ENCODE measurements around the gene TNFRSF19.

Gene TNFRSF19

DNA sequence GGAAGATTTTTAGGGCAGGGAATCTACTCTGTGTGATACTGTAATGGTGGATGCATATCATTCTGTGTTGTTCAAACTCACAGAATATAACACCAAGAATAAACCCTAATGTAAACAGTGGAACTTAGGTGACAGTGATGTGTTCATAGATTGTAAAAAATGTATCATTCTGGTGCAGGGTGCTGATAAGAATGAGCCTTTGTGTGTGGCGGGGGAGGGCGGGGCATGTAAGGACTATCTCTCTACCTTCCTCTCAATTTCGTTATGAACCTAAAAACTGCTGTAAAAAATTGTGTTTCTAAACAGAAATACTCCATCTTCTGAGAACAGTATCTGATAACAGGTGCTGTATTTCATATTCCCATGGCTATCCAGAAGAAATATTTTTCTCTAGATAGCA is 35.6 kb downstream of the TNFRSF19 start:
- DNase-seq (ENCODE audit: low read depth in 2 of 2) = no peak

DNA sequence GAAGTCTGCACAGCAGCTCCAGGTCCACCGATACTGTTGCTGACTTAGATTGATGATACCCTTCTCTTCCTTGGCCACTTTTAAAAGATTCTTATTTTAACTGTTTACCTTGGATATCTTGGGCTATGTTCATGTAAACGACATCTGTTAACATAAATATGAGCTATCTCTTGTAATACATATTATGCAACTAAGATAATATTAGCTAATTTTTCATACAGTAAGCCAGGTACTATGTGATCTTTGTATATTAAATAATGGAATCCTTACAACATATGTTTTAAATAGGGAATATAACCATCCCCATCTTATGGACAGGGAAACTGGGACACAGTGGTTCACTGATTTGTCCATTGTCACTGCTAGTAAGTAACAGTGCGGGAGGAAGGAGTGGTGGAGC is 37.9 kb downstream of the TNFRSF19 start:
- DNase-seq (ENCODE audit: low read depth in 2 of 2) = no peak

DNA sequence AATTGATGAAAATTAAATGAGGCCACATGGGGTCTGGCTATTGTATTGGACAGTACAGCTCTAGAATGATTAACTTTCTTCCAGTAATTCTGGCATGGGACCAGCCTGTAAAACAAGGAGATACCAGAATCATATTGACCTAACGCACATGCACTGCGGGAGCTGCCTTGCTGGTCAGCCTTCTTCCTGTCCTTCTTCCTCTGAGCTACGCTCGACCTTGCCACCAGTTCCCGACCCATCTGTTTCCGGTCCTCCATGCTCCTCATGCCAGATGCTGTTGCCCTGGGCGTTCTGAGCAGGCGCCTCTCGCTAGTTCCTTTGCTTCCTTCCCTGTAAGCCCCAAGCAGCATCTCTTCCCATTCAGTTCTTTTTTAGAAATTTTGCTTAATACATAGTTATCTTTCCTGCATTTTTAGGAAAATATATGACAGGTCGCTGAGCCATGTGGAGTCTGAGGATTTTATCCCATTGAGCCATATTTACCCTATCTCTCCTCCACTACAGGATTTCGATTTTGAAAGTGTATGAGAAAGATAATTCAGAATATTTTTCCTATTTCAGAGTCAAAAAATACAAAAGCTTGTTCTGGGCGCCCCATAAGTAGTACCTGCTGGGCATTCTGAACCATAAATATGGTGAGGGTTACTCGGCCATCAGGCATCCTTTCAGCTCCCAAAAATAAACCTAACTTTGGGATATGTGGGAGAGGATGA is 38.6 kb downstream of the TNFRSF19 start:
- no peak for DNase-seq (ENCODE audit: low read depth in 2 of 2)

GRCh38 chr13:23609414-23609760 is 39.2 kb downstream of the TNFRSF19 start:
- DNase-seq (ENCODE audit: low read depth in 2 of 2) = no peak

DNA sequence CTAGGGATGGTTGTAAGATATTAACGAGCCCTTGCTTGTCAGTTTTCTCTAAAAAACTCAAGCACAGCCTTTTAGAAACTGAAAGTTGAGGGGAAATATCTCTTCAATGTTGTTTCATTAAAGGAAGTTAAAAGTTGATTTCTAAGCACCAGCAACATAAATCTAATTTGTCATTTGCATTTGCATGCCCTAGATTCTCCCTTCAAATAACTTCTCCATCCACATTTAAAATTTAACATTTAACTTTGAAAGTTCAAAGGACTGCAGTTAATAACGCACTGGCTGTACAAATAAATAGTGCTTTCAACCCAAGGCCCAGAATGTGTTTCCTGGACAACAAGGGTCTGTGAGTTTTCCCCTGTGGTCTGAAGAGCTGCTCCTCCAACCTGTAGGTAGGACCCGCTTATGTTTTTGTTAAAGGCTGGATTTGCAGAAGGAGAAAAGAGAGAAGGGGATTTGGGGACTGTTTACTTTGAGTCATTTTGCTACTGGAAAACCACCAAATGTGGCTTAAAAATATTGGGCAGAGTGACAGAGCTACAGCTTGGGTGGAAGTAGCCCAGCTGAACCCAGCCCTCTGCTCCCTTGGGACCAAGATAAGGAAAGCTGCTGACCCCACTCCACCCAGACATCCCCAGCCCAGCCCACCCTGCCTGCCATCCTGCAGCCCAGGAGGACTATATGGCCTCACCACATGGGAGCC is 39.8 kb downstream of the TNFRSF19 start:
- DNase-seq (ENCODE audit: low read depth in 2 of 2) = no peak

DNA sequence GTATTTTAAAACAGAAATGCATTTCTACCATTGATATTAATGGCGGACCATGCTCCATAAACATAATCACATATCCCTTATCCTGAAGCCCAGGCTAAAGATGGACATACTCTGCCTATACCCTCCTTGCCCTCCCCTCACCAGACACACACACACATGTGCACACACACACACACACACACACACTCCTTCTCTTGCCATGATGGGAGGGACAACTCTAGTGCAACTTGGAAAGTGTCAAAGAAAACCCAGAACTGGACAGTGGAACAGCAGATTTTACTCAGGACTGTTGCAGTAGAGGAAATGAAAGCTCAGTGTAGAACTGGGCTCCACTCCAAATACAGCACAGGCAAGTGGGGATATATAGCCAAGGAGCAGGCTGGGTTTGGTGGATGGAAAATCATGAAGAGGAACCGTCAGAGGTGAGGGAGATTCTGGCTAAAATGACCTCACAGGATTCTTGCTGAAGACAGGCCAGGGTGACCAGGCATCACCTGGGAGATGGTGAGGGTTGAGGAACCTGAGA is 40.8 kb downstream of the TNFRSF19 start:
- DNase-seq (ENCODE audit: low read depth in 2 of 2) = no peak

GRCh38 chr13:23612182-23612581 is 42.0 kb downstream of the TNFRSF19 start:
- no peak for DNase-seq (ENCODE audit: low read depth in 2 of 2)

- DNase-seq (ENCODE audit: low read depth in 2 of 2) = no peak
These were observed 42.5 kb downstream of the TNFRSF19 start for GRCh38 chr13:23612731-23613130.

DNA sequence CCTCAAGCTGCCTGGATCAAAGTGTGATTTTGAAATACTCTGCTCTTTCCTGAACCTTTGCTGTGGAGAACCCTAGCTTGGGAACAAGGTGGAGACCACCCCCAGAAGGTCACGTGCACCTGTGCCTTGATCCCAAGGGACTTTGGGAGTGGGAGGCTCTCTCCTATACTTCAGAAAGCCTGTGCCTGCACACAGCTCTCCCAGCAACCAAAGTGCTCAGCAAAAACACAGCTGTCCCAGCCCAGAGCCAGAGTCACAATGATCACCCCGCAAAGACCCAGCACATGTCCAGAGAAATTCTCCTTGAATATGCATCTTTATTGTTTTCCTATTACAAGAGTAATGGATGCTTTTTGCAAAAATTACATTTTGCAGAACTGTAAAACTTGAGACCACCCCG is 43.4 kb downstream of the TNFRSF19 start:
- DNase-seq (ENCODE audit: low read depth in 2 of 2) = no peak

GRCh38 chr13:23615395-23616081 is 45.3 kb downstream of the TNFRSF19 start:
- no peak for DNase-seq (ENCODE audit: low read depth in 2 of 2)

DNA sequence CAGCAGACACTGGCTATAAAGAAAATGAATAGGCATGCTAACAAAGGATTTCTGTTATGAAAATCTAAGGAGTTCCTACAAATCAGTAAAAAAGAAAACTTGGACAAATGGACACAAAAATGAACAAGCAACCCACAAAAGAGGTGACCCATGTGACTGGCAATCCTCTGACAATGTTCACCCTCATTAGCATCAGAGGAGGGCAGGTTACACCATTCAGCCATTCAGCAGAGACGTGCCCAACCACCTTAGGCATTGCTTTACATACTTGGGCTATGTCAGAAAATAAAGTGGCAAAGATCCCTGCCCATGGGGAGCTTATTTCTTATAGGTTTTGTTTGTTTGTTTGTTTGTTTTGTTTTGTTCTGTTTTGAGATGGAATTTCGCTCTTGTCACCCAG is 46.0 kb downstream of the TNFRSF19 start:
- no peak for DNase-seq (ENCODE audit: low read depth in 2 of 2)

- no peak for DNase-seq (ENCODE audit: low read depth in 2 of 2)
These were observed 47.4 kb downstream of the TNFRSF19 start for GRCh38 chr13:23617551-23618024.

DNA sequence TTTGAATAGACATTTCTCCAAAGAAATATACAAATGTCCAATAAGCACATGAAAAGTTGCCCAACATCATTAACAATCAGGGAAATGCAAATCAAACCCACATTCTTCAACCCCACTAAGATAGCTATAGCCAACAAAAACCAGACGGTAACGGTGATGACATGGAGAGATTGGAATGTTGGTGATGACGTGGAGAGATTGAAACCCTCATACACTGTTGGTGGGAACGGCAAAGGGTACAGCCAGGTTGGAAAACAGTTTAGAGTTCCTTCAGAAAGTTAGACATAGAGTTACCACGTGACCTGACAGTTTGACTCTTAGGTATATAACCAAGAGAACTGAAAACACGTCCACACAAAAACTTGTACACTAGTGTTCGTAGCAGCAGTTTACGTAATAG is 48.1 kb downstream of the TNFRSF19 start:
- DNase-seq (ENCODE audit: low read depth in 2 of 2) = no peak

DNA sequence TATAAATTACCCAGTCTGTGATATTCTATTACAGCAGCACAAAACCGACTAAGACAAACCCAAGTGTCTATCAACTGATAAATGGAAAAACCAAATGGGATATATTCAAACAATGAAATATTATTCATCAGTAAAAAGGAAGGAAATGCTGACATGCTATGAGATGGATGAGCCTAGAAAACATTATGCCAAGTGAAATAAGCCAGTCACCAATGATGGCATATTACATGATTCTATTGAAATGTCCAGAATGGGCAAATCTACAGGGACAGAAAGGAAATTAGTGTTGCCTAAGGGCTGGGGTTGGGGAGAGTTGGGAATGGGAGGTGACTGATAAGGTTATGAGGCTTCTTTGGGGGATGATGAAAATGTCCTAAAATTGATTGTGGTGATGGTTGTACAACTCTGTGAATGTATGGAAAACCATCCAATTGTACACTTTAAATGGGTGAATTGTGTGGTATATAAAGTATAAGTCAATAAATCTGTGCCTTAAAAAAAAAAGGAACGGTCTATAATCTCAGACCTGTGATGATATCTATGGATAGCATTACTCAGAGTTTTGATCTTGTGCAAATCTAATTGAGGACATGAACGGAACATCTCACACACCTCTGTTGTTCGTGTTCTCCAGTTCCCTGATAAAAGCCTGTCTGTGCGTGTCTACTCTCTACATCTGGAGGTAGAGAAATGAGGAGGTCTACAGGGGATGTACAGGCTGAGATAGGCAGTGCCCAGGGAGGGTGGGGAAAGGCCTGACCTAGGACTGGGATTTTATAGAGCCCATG is 49.0 kb downstream of the TNFRSF19 start:
- no peak for DNase-seq (ENCODE audit: low read depth in 2 of 2)

GRCh38 chr13:23620211-23620610 is 50.0 kb downstream of the TNFRSF19 start:
- DNase-seq (ENCODE audit: low read depth in 2 of 2) = no peak

DNA sequence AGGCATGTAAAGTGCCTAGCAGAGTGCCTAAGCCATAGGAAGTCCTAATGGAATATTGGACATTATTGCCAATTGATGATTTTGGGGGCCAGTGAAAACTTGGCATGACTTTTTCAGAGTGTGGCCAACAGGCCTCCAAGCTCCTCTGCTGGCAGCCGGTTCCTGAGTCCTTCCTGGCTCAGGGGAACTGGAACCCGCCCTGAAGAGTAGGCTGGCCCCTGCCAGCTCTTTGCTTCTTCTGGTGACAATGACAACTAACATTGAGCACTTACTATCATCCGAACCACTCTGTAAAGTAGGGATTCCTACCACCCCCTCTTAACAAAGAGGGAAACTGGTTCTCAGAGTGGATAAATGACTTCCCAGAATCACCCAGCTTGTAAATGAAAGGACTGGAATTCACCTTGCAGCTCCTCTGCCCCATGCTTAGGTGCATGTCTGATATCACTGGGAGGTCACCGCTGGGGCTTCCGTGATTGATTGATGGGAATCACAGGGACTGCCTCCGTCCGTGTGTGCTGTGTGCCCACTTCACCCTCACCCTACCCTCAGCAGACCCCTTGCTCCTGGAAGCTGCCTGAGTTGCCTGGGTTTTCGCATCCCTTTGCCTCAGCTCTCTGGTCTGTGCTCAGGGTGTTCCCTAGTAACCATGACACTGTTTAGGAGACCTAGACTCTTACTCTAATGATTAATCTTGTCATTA is 50.6 kb downstream of the TNFRSF19 start:
- DNase-seq (ENCODE audit: low read depth in 2 of 2) = no peak

- DNase-seq (ENCODE audit: low read depth in 2 of 2) = no peak
These were observed 51.1 kb downstream of the TNFRSF19 start for GRCh38 chr13:23621316-23621645.

- no peak for DNase-seq (ENCODE audit: low read depth in 2 of 2)
These were observed 52.8 kb downstream of the TNFRSF19 start for GRCh38 chr13:23622985-23623384.

GRCh38 chr13:23623394-23623793 is 53.2 kb downstream of the TNFRSF19 start:
- DNase-seq (ENCODE audit: low read depth in 2 of 2) = no peak

DNA sequence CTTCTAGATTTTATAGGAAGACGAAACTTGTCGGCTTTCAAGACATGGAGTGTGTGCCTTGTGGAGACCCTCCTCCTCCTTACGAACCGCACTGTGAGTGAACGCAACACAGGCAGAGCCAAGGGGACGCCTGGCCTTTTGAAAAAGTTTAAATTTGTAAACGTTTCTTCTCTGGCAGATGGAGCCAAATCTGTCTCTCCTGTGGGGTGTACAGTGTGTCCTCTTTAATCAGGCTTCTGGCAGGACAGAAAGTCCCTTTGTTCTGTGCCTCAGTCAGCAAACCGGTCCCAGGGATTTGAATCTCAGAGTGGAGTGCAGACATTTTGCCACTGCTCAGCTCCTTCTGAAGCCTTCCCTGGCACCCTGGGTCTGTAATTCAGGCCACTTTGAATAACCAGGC is 56.5 kb downstream of the TNFRSF19 start:
- no peak for DNase-seq (ENCODE audit: low read depth in 2 of 2)

DNA sequence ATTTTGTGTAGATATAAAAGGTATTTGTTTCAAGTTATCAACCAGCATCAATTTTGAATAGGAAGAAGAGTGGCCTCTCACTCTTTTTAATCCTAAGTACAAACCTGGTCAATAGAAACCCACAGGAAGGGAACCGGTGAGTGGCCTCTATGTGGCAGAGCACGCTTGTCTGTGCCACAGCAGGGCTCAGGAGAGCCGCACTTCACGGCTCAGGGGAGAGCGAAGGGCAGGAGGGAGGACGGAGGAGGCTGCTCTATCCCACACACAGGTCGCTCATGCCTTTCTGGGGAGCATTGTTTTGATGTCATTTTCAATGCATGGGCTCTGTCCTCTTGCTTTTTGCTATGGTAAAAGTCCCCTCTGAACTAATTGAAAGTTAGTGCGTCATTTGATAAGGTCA is 57.2 kb downstream of the TNFRSF19 start:
- DNase-seq (ENCODE audit: low read depth in 2 of 2) = no peak

All from stimulated activated CD8-positive, alpha-beta memory T cell treated with anti-CD3 and anti-CD28 coated beads, Interleukin-2, amount 100 ng/mL, for 1 hour (primary cell).